DND-41 (cell line): ENCODE results near the gene MAB21L4.

Experiments used
- EZH2 ChIP-seq: IDR thresholded peaks from 3 replicates; pipeline ENCODE4 v1.6.1; 2012; ENCODE audit warnings: borderline replicate concordance, low read depth, mild to moderate bottlenecking, moderate library complexity, low read length, inconsistent platforms; ENCODE audit not compliant: severe bottlenecking
- TF ChIP-seq, protein P1 (sequence below): IDR thresholded peaks from 2 replicates; pipeline ENCODE4 v1.5.1; 2012; ENCODE audit warnings: borderline replicate concordance, low read length, moderate library complexity, mild to moderate bottlenecking; ENCODE audit not compliant: poor library complexity, severe bottlenecking; ENCODE audit errors: extremely low read depth

DNA sequence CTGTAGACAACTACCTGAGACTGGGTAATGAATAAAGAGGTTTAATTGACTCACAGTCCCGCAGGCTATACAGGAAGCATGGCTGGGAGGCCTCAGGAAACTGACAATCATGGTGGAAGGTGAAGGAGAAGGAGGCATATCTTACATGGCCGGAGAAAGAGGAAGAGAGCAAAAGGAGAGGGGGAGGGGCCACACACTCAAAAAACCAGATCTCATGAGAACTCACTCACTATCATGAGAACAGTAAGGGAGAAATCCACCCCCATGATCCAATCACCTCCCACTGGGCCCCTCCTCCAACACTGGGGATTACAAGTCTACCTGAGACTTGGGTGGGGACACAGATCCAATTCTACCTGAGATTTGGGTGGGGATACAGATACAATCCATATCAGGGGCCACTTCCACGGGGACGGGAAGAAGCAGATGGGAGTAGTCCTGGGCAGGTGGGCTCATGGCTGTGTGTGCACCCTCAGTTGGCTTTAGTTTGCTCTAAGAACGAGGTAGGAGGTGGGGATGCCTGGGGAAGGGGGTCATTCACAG, 9.9 kb downstream of the MAB21L4 start:
- TF ChIP-seq, protein P1, sequence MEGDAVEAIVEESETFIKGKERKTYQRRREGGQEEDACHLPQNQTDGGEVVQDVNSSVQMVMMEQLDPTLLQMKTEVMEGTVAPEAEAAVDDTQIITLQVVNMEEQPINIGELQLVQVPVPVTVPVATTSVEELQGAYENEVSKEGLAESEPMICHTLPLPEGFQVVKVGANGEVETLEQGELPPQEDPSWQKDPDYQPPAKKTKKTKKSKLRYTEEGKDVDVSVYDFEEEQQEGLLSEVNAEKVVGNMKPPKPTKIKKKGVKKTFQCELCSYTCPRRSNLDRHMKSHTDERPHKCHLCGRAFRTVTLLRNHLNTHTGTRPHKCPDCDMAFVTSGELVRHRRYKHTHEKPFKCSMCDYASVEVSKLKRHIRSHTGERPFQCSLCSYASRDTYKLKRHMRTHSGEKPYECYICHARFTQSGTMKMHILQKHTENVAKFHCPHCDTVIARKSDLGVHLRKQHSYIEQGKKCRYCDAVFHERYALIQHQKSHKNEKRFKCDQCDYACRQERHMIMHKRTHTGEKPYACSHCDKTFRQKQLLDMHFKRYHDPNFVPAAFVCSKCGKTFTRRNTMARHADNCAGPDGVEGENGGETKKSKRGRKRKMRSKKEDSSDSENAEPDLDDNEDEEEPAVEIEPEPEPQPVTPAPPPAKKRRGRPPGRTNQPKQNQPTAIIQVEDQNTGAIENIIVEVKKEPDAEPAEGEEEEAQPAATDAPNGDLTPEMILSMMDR, result no peak
- TF ChIP-seq EZH2, result no peak
